ENCODE data around the gene CREB5. TPM values are rescaled to one million over a fixed set of nuclear protein-coding genes. Genes with fewer than 3 reads are reported as not detected.

CREB5 gene
- total and polyA plus RNA-seq, 2 donors (not counting 3 experiments of a cell fraction or from before 2014, with no cell fraction given): 19.6 to 28.4 TPM

DNA sequence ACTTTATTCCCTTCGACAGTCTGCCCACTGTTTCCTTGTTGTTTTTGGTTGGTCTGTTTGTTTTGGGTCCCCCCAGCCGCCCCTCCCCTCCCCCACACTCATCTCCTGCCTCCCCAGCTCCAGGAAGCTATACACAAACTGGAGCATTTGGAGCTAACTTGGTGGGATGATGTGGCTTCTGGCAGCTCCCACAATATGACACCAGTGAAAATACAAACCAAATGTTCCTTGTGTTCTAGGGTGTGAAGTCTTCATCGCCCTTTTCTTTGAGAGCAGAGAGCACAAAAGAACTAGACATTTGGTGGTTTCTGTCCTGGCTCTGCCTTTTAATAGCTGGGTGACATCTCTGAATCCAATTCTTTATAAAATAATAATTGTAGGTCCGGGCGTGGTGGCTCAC, 33.8 kb downstream of the CREB5 start:
- dilution Hi-C loops (cut with MboI; ENCODE audit: extremely low pct_ligation_motif_present, low sequenced_read_pairs): no loop called here
- Histone ChIP-seq H3K4me2 (ENCODE audit: insufficient read depth, low read length) (no peak overlapping the region), H3K4me3 (replicated peaks in 1 of 3; ENCODE audit: insufficient read depth in 1 of 3, low read depth in 1 of 3, low read length in 3 of 3) (no peak overlapping the region), H2AFZ (ENCODE audit: low read depth, low read length) (no peak overlapping the region), H3K27ac (ENCODE audit: insufficient read depth, low read depth, low read length) (no peak overlapping the region), H3K27me3 (ENCODE audit: control insufficient read depth in 2 of 2, insufficient read depth in 2 of 2, low read length in 2 of 2) (peaks cover 0 to 4% of the 10 kb centered on the region in 2 experiments), H3K79me2 (ENCODE audit: control insufficient read depth, insufficient read depth, low read length) (no peaks in the 10 kb centered on the region), H3K36me3 (ENCODE audit: control insufficient read depth in 2 of 2, extremely low read depth in 1 of 2, insufficient read depth in 2 of 2, low read length in 2 of 2) (no peaks in the 10 kb centered on the region), H4K20me1 (replicated peaks; ENCODE audit: control insufficient read depth, extremely low read depth, insufficient read depth, low read length) (no peaks in the 10 kb centered on the region), H3K4me1 (ENCODE audit: control insufficient read depth, extremely low read depth, insufficient read depth, low read length) (no peaks in the 10 kb centered on the region), H3K9me1 (replicated peaks; ENCODE audit: control insufficient read depth, extremely low read depth, insufficient read depth, low read length) (no peaks in the 10 kb centered on the region), H3K9me3 (replicated peaks; ENCODE audit: control insufficient read depth, insufficient read depth, low read length) (no peaks in the 10 kb centered on the region), H3K9ac (replicated peaks; ENCODE audit: extremely low read depth, insufficient read depth, low read length) (no peak overlapping the region)
- intact Hi-C loops (cut with micrococcal nuclease): no loop called here
- no peak for FAIRE-seq
- ChIA-PET POLR2A (no interaction called here), CTCF (no interaction called here)
- no TSS peak for BruUV-seq (replicated peaks)
- DNase-seq (ENCODE audit: low read depth, low spot score): no peak
- TF ChIP-seq JUN (IDR thresholded peaks at IDR 0.05; ENCODE audit: borderline replicate concordance, insufficient read depth, insufficient read length, low read depth) (no peak), FOS (IDR thresholded peaks at IDR 0.05; ENCODE audit: borderline replicate concordance, insufficient read depth, low read length) (no peak), POLR2A (IDR thresholded peaks at IDR 0.05; ENCODE audit: low read depth, low read length) (no peak), GATA2 (IDR thresholded peaks at IDR 0.05; ENCODE audit: insufficient read depth, insufficient read length, low read depth, low read length) (no peak), MYC (IDR thresholded peaks at IDR 0.05; ENCODE audit: low read depth, low read length) (no peak), EZH2 (IDR thresholded peaks at IDR 0.05; ENCODE audit: borderline replicate concordance, low read depth, low read length, severe bottlenecking) (no peak), POLR2AphosphoS5 (IDR thresholded peaks at IDR 0.05; ENCODE audit: insufficient read depth, low read depth, low read length) (no peak)
- TF ChIP-seq, protein P1, sequence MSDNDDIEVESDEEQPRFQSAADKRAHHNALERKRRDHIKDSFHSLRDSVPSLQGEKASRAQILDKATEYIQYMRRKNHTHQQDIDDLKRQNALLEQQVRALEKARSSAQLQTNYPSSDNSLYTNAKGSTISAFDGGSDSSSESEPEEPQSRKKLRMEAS (IDR thresholded peaks at IDR 0.05; ENCODE audit: insufficient read depth, insufficient read length): no peak
- TF ChIP-seq, protein P2, sequence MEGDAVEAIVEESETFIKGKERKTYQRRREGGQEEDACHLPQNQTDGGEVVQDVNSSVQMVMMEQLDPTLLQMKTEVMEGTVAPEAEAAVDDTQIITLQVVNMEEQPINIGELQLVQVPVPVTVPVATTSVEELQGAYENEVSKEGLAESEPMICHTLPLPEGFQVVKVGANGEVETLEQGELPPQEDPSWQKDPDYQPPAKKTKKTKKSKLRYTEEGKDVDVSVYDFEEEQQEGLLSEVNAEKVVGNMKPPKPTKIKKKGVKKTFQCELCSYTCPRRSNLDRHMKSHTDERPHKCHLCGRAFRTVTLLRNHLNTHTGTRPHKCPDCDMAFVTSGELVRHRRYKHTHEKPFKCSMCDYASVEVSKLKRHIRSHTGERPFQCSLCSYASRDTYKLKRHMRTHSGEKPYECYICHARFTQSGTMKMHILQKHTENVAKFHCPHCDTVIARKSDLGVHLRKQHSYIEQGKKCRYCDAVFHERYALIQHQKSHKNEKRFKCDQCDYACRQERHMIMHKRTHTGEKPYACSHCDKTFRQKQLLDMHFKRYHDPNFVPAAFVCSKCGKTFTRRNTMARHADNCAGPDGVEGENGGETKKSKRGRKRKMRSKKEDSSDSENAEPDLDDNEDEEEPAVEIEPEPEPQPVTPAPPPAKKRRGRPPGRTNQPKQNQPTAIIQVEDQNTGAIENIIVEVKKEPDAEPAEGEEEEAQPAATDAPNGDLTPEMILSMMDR (IDR thresholded peaks at IDR 0.05; ENCODE audit: extremely low read depth in 1 of 2, insufficient read depth in 1 of 2, low read depth in 1 of 2, low read length in 2 of 2): no peak

All from endothelial cell of umbilical vein (primary cell).